Mesenteric fat pad (tissue), 1 donor: ENCODE results near the gene NDE1. TPM values are rescaled to one million over a fixed set of nuclear protein-coding genes. Genes with fewer than 3 reads are reported as not detected.

Experiments
- DNase-seq: peaks from one replicate; pipeline ENCODE4 v3.0.0-alpha.2; 2020; ENCODE audit warnings: low spot score
- long read RNA-seq: library from polyadenylated mRNA; unstranded; transcript quantifications from one replicate; pipeline ENCODE4 v2.0.0, GENCODE V29; 2020
- total RNA-seq: library from RNA; stranded (reverse); fragmentation: NEBNext Ultra II Directional; extraction: Animal tissue kit (Norgen Biotek cat#: 25700); gene quantifications from one replicate; pipeline ENCODE4 v1.2.1, GENCODE V29; 2021
- donor health status: DM: yes; HTN: yes; CAD: no.

Gene NDE1
- total RNA-seq: 26.8 TPM
- long read RNA-seq, transcript NDE1-201 (9 exons, 3,221 nt): major isoform, 48 of 91 reads
- long read RNA-seq, partial matches to known transcripts: 7 of 91 reads
- long read RNA-seq, other reads (novel, unspliced or antisense): 36 of 91 reads

GRCh38 chr16:15650019-15650697 is at the start of gene NDE1:
TSS of gene NDE1 (plus strand) at chr16:15650245. CDS start at chr16:15664779, 14,534 bp downstream.
- peak; percentile 98 for DNase-seq

- DNase-seq: peak; percentile 53
These were observed 48.7 kb upstream of the NDE1 start for GRCh38 chr16:15601212-15601879.

GRCh38 chr16:15602285-15603044 is 47.6 kb upstream of the NDE1 start:
- DNase-seq: peak; percentile 2

- peak; percentile 64 for DNase-seq
These were observed 45.3 kb upstream of the NDE1 start for GRCh38 chr16:15604460-15605440.

- peak; percentile 74 for DNase-seq
These were observed 44.1 kb upstream of the NDE1 start for GRCh38 chr16:15605839-15606517.

- peak; percentile 87 for DNase-seq
These were observed 43.4 kb upstream of the NDE1 start for GRCh38 chr16:15606518-15607220.

- peak; percentile 37 for DNase-seq
These were observed 42.8 kb upstream of the NDE1 start for GRCh38 chr16:15607221-15607699.

- DNase-seq: peak; percentile 86
These were observed 42.2 kb upstream of the NDE1 start for GRCh38 chr16:15607700-15608396.

GRCh38 chr16:15608398-15609285 is 41.4 kb upstream of the NDE1 start:
- DNase-seq: peak; percentile 20

- no peak for DNase-seq
These were observed 40.8 kb upstream of the NDE1 start for GRCh38 chr16:15609286-15609649.

GRCh38 chr16:15610369-15610871 is 39.6 kb upstream of the NDE1 start:
- peak; percentile 37 for DNase-seq

GRCh38 chr16:15611610-15612009 is 38.4 kb upstream of the NDE1 start:
- no peak for DNase-seq

- DNase-seq: no peak
These were observed 36.4 kb upstream of the NDE1 start for GRCh38 chr16:15613676-15614075.

GRCh38 chr16:15616012-15616411 is 34.0 kb upstream of the NDE1 start:
- peak; percentile 20 for DNase-seq

GRCh38 chr16:15616475-15617165 is 33.4 kb upstream of the NDE1 start:
- DNase-seq: peak; percentile 30

- DNase-seq: no peak
These were observed 32.1 kb upstream of the NDE1 start for GRCh38 chr16:15617901-15618300.

GRCh38 chr16:15618392-15618791 is 31.7 kb upstream of the NDE1 start:
- no peak for DNase-seq
